Measurements from ENCODE around the gene KCTD11. TPM values are rescaled to one million over a fixed set of nuclear protein-coding genes. Genes with fewer than 3 reads are reported as not detected.
"Not testable (repeated sequence)": the region's sequence is repeated elsewhere in the genome, so short reads cannot be mapped to it uniquely, and the experiment has no call there.

The KCTD11 gene
- polyA plus RNA-seq, 6 donors from 2014 or later: 3.3 to 13.2 (median 8.3) TPM

GRCh38 chr17:7327501-7327900, 24.5 kb upstream of the KCTD11 start:
- H3K27ac Mint-ChIP-seq: peak overlapping the region in 2 of 6 donors; percentile 15 to 84
- ATAC-seq (ENCODE audit: low read depth in 2 of 2) (no peak), DNase-seq (no peak)
- H3K36me3 Mint-ChIP-seq: no peaks in the 10 kb centered on the region
- peak overlapping the region in 3 of 8 donors; percentile 32 to 99 (median 93) for H3K4me3 Mint-ChIP-seq
- H3K27me3 Mint-ChIP-seq: no peaks in the 10 kb centered on the region
- no peaks in the 10 kb centered on the region for H3K9me3 Mint-ChIP-seq
- peaks cover 32 to 45% (median 43%) of the 10 kb centered on the region in 3 donors for H3K4me1 Mint-ChIP-seq

- Mint-ChIP-seq H3K4me1 (peaks cover 37 to 48% (median 47%) of the 10 kb centered on the region in 3 donors), H3K9me3 (no peaks in the 10 kb centered on the region), H3K27ac (peak overlapping the region; percentile 1 to 96 (median 83)), H3K36me3 (no peaks in the 10 kb centered on the region), H3K27me3 (no peaks in the 10 kb centered on the region), H3K4me3 (peak overlapping the region; percentile 33 to 99 (median 91))
- no peak for ATAC-seq (ENCODE audit: low read depth in 2 of 2)
- no peak for DNase-seq
Measured at GRCh38 chr17:7328009-7328408, 24.0 kb upstream of the KCTD11 start.

- peak; percentile 11 to 14 for ATAC-seq (ENCODE audit: low read depth in 2 of 2)
- Mint-ChIP-seq H3K4me1 (peaks cover 42 to 54% (median 53%) of the 10 kb centered on the region in 3 donors), H3K36me3 (no peaks in the 10 kb centered on the region), H3K9me3 (no peaks in the 10 kb centered on the region), H3K27ac (peak within 1 kb of the TSS; percentile 93 to 98 (median 96)), H3K4me3 (peak within 1 kb of the TSS; percentile 87 to 99 (median 96)), H3K27me3 (no peaks in the 10 kb centered on the region)
- no peak for DNase-seq
Measured at GRCh38 chr17:7328840-7329373, 23.1 kb upstream of the KCTD11 start, which contains the start of gene NEURL4. Gene NEURL4, minus strand, starts transcription at chr17:7329335. Its CDS starts 23 bp downstream, at chr17:7329312.

- peak; percentile 67 to 71 for ATAC-seq (ENCODE audit: low read depth in 2 of 2)
- no peaks in the 10 kb centered on the region for H3K9me3 Mint-ChIP-seq
- H3K36me3 Mint-ChIP-seq: no peaks in the 10 kb centered on the region
- H3K4me1 Mint-ChIP-seq: peaks cover 39 to 53% (median 52%) of the 10 kb centered on the region in 3 donors
- DNase-seq: peak; percentile 98
- H3K27me3 Mint-ChIP-seq: no peaks in the 10 kb centered on the region
- H3K27ac Mint-ChIP-seq: peak overlapping the region; percentile 93 to 98 (median 96)
- H3K4me3 Mint-ChIP-seq: peak overlapping the region; percentile 87 to 99 (median 96)
Measured at GRCh38 chr17:7329374-7329996, 22.5 kb upstream of the KCTD11 start.

GRCh38 chr17:7329997-7330637, 21.8 kb upstream of the KCTD11 start:
- DNase-seq (peak; percentile 84), ATAC-seq (ENCODE audit: low read depth in 2 of 2) (peak; percentile 57 to 62)
- Mint-ChIP-seq H3K27ac (peak overlapping the region; percentile 93 to 98 (median 96)), H3K27me3 (no peaks in the 10 kb centered on the region), H3K4me3 (peak overlapping the region; percentile 87 to 99 (median 96)), H3K4me1 (peaks cover 40 to 56% (median 55%) of the 10 kb centered on the region in 3 donors), H3K9me3 (no peaks in the 10 kb centered on the region), H3K36me3 (no peaks in the 10 kb centered on the region)

- Mint-ChIP-seq H3K36me3 (no peaks in the 10 kb centered on the region), H3K4me3 (peak overlapping the region; percentile 22 to 99 (median 93)), H3K27me3 (no peaks in the 10 kb centered on the region), H3K9me3 (no peaks in the 10 kb centered on the region), H3K4me1 (peaks cover 45 to 61% (median 60%) of the 10 kb centered on the region in 3 donors), H3K27ac (peak overlapping the region in 3 of 6 donors; percentile 80 to 97 (median 96))
- no peak for DNase-seq
- no peak for ATAC-seq (ENCODE audit: low read depth in 2 of 2)
Measured at GRCh38 chr17:7330638-7331015, 21.3 kb upstream of the KCTD11 start.

- peak overlapping the region in 7 of 8 donors; percentile 30 to 79 (median 52) for H3K4me3 Mint-ChIP-seq
- no peaks in the 10 kb centered on the region for H3K27me3 Mint-ChIP-seq
- H3K9me3 Mint-ChIP-seq: no peaks in the 10 kb centered on the region
- peaks cover 53 to 67% (median 65%) of the 10 kb centered on the region in 3 donors for H3K4me1 Mint-ChIP-seq
- no peaks in the 10 kb centered on the region for H3K36me3 Mint-ChIP-seq
- DNase-seq (no peak), ATAC-seq (ENCODE audit: low read depth in 2 of 2) (no peak)
- peak overlapping the region in 2 of 6 donors; percentile 63 to 67 for H3K27ac Mint-ChIP-seq
Measured at GRCh38 chr17:7332111-7332510, 19.9 kb upstream of the KCTD11 start.

- DNase-seq: peak; percentile 36
- H3K27ac Mint-ChIP-seq: peak overlapping the region in 5 of 6 donors; percentile 47 to 92 (median 67)
- not testable (repeated sequence) for H3K36me3 Mint-ChIP-seq; ATAC-seq (ENCODE audit: low read depth in 2 of 2); H3K9me3 Mint-ChIP-seq; H3K27me3 Mint-ChIP-seq
- H3K4me3 Mint-ChIP-seq: peak overlapping the region; percentile 30 to 79 (median 46)
- peaks cover 54 to 68% (median 67%) of the 10 kb centered on the region in 3 donors for H3K4me1 Mint-ChIP-seq
Measured at GRCh38 chr17:7332600-7333069, 19.3 kb upstream of the KCTD11 start.

GRCh38 chr17:7334938-7335538, 16.9 kb upstream of the KCTD11 start:
- Mint-ChIP-seq H3K36me3 (peaks cover 0 to 8% of the 10 kb centered on the region in 2 donors), H3K4me1 (peaks cover 45 to 64% (median 59%) of the 10 kb centered on the region in 3 donors), H3K27me3 (no peaks in the 10 kb centered on the region)

GRCh38 chr17:7335765-7336164, 16.2 kb upstream of the KCTD11 start:
- not testable (repeated sequence) for H3K9me3 Mint-ChIP-seq; DNase-seq; H3K36me3 Mint-ChIP-seq; H3K27me3 Mint-ChIP-seq; ATAC-seq (ENCODE audit: low read depth in 2 of 2)
- peaks cover 46 to 58% (median 53%) of the 10 kb centered on the region in 3 donors for H3K4me1 Mint-ChIP-seq
- peak overlapping the region in 5 of 6 donors; percentile 86 to 97 (median 91) for H3K27ac Mint-ChIP-seq
- H3K4me3 Mint-ChIP-seq: peak overlapping the region; percentile 90 to 97 (median 95)

More at GRCh38 chr17:7334938-7335538, 16.9 kb upstream of the KCTD11 start:
- Mint-ChIP-seq H3K9me3 (no peaks in the 10 kb centered on the region), H3K4me3 (peak overlapping the region; percentile 42 to 97 (median 94)), H3K27ac (peak overlapping the region in 5 of 6 donors; percentile 76 to 96 (median 89))
- ATAC-seq (ENCODE audit: low read depth in 2 of 2): no peak
- DNase-seq: no peak

GRCh38 chr17:7336240-7337175, 15.5 kb upstream of the KCTD11 start, which contains the start of gene ACAP1:
Gene ACAP1, plus strand, starts transcription at chr17:7336529. Its CDS starts 206 bp downstream, at chr17:7336735.
- Mint-ChIP-seq H3K9me3 (no peaks in the 10 kb centered on the region), H3K27ac (peak within 1 kb of the TSS; percentile 86 to 98 (median 94)), H3K27me3 (no peaks in the 10 kb centered on the region), H3K4me3 (peak within 1 kb of the TSS; percentile 90 to 97 (median 95)), H3K36me3 (peaks cover 0 to 12% of the 10 kb centered on the region in 2 donors), H3K4me1 (peaks cover 46 to 57% (median 51%) of the 10 kb centered on the region in 3 donors)
- peak; percentile 93 for ATAC-seq (ENCODE audit: low read depth in 2 of 2)
- peak; percentile 61 for DNase-seq

- H3K9me3 Mint-ChIP-seq, H3K27me3 Mint-ChIP-seq, DNase-seq: not testable (repeated sequence)
- ATAC-seq (ENCODE audit: low read depth in 2 of 2): peak; percentile 34 to 41
- H3K27ac Mint-ChIP-seq: peak overlapping the region in 4 of 6 donors; percentile 74 to 98 (median 88)
- H3K4me3 Mint-ChIP-seq: peak overlapping the region; percentile 90 to 97 (median 95)
- peaks cover 0 to 15% of the 10 kb centered on the region in 2 donors for H3K36me3 Mint-ChIP-seq
- H3K4me1 Mint-ChIP-seq: peaks cover 45 to 52% (median 46%) of the 10 kb centered on the region in 3 donors
Measured at GRCh38 chr17:7337600-7337999, 14.4 kb upstream of the KCTD11 start.
